AG08396 (cell line): ENCODE results near the gene DPYD.

ENCODE experiments used
- DNase-seq: peaks from one replicate; pipeline ENCODE4 v3.0.0; 2012; ENCODE audit warnings: low spot score, mixed read lengths

Gene DPYD

GRCh38 chr1:97691325-97691724, 229.5 kb downstream of the DPYD start:
- DNase-seq = no peak

- no peak for DNase-seq
These were observed 235.5 kb downstream of the DPYD start for GRCh38 chr1:97685360-97685759.

GRCh38 chr1:97680894-97681293, 239.9 kb downstream of the DPYD start:
- DNase-seq = no peak

- no peak for DNase-seq
These were observed 240.4 kb downstream of the DPYD start for GRCh38 chr1:97680470-97680869.

- no peak for DNase-seq
These were observed 243.1 kb downstream of the DPYD start for GRCh38 chr1:97677702-97678101.

GRCh38 chr1:97674517-97674916, 246.3 kb downstream of the DPYD start:
- no peak for DNase-seq

- DNase-seq = peak; percentile 22
These were observed 251.9 kb downstream of the DPYD start for GRCh38 chr1:97668945-97669344.

- no peak for DNase-seq
These were observed 260.3 kb downstream of the DPYD start for GRCh38 chr1:97660431-97661105.

GRCh38 chr1:97654876-97655585, 265.8 kb downstream of the DPYD start:
- no peak for DNase-seq

GRCh38 chr1:97651250-97651649, 269.6 kb downstream of the DPYD start:
- DNase-seq = no peak

- DNase-seq = no peak
These were observed 271.2 kb downstream of the DPYD start for GRCh38 chr1:97649591-97649990.

- no peak for DNase-seq
These were observed 273.1 kb downstream of the DPYD start for GRCh38 chr1:97647776-97648175.

GRCh38 chr1:97646071-97646470, 274.8 kb downstream of the DPYD start:
- DNase-seq = no peak

GRCh38 chr1:97640677-97641076, 280.2 kb downstream of the DPYD start:
- no peak for DNase-seq

- DNase-seq = no peak
These were observed 283.9 kb downstream of the DPYD start for GRCh38 chr1:97636941-97637340.

- DNase-seq = no peak
These were observed 286.1 kb downstream of the DPYD start for GRCh38 chr1:97634758-97635157.

- no peak for DNase-seq
These were observed 288.1 kb downstream of the DPYD start for GRCh38 chr1:97632776-97633175.

GRCh38 chr1:97632075-97632474, 288.8 kb downstream of the DPYD start:
- DNase-seq = no peak

GRCh38 chr1:97630948-97631347, 289.9 kb downstream of the DPYD start:
- no peak for DNase-seq

GRCh38 chr1:97630281-97630680, 290.6 kb downstream of the DPYD start:
- DNase-seq = no peak

GRCh38 chr1:97623220-97623619, 297.6 kb downstream of the DPYD start:
- no peak for DNase-seq

- DNase-seq = no peak
These were observed 298.9 kb downstream of the DPYD start for GRCh38 chr1:97621955-97622354.

- no peak for DNase-seq
These were observed 301.1 kb downstream of the DPYD start for GRCh38 chr1:97619706-97620105.

GRCh38 chr1:97610748-97611147, 310.1 kb downstream of the DPYD start:
- no peak for DNase-seq
